HG02852 (cell line): ENCODE results near the gene FAM222A.

Source experiments
- ATAC-seq: cut with Tn5 transposase; IDR thresholded peaks from one replicate; pipeline ENCODE4 v1.9.1; 2021; ENCODE audit warnings: mild to moderate bottlenecking, moderate library complexity; ENCODE audit not compliant: unreplicated experiment

The FAM222A gene

GRCh38 chr12:109737126-109737525, 23.5 kb downstream of the FAM222A start:
- no peak for ATAC-seq

- ATAC-seq, result no peak
Measured at GRCh38 chr12:109737631-109738030, 24.0 kb downstream of the FAM222A start.

GRCh38 chr12:109738209-109738608, 24.6 kb downstream of the FAM222A start:
- ATAC-seq, result no peak

- ATAC-seq, result no peak
Measured at GRCh38 chr12:109738878-109739665, 25.4 kb downstream of the FAM222A start.

DNA sequence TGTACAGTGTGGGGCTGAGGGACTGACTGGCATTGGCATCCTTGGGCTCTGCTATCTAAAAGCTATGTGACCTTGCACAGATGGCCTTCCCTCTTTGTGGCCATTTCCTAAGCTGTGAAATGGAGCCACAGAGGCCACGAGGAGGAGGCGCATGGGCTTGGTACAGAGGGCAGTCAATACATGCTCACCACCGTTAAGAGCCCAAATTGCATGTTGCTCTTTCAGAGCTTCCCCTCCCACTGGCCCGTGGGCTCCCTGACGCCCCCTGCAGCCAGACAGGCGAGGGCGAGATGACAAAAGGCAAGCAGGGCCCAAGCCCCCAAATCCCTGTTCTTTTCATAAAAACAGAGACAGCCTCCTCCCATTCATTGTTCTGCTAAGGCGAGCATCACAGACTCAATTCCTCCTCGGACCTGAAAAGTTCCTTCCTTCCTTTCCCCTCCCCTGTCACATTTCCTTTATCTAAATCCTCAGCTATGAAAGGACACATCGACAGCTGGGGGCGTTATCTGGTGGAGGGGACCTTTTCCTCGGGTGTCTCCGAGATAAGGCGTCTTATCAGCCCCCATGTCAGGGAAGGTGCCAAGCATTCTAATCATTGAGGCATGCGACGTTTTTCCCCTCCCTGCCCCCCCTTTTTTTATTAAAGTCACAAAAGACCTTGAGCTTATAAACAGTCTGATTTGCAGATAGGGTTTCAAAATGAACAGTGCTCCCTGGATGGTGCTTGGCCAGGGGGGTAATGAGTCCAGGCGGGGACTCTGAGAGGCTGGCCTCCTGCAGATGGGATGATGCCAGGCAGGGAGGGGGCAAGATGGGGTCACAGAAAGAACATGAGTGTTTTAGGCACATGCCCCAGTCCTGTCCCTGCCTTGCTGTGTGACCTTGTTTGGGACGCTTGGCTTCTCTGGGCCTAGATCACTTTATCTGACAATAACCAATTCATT, 26.4 kb downstream of the FAM222A start:
- no peak for ATAC-seq

GRCh38 chr12:109740694-109741245, 27.1 kb downstream of the FAM222A start:
- ATAC-seq, result no peak

DNA sequence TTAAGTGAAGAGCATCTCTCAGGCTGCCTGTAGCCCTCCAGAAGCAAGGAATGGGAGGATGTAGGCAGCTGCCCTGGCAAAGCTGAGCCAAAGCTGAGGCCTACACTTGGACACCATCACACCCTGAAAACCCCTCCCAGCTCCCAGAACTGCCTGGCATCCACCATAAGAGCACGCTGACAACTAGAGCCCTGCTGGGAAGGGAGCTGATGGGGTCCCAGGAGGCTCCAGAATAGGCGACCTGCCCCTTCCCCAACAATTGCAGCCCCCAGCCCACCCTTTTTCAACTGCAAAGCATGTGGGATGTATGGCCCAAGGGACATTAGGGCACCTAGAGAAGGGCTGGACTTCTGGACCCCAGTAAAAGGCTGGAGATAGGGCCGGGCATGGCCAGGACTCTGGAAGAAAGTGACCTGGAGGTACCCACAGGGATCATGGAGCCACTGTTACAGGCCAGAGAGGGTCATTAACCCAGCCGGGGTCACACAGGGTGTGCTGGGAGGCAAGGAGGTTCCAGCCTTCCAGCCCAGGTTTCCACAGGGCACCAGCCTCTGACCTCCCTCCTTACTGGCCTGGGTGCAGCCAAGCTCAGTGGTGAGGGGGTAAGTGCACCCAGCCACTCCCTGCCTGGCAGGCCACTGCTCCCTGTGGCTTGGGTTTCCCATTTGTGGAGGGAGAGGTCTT, 27.8 kb downstream of the FAM222A start:
- no peak for ATAC-seq

DNA sequence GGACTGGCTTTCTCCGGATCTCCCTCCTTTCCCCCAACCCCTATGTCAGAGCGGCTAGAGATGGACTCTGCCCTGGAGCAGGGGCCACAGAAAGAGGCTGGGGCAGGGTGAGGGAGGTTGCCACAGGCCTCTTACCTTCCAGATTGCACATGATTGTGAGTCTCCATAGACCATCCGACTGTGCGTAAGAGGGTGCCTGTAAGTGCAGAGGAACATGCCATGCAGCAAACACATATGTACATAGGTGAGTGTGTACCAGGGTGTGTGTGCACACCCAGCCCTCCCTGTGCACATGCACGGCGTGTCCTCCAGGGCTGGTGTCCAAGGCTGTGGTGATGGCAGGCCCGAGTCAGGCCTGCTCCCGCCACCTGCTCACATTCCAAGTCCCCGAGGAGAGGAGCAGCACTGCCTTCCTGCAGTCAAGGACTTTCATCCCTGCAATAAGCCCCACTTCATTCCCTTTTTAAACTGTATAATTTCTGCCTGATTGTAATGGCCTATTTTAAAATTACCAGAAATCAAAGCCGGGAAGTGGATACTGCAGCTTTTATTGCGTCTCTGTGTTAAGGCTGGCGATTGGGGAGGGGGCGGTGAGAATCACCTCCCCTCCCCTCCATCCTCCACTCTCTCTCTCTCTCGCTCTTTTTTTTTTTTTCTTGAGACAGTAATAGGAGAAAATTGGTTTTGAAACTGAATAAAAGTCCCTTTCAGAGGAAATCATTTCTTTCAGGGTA, 28.5 kb downstream of the FAM222A start:
- no peak for ATAC-seq

DNA sequence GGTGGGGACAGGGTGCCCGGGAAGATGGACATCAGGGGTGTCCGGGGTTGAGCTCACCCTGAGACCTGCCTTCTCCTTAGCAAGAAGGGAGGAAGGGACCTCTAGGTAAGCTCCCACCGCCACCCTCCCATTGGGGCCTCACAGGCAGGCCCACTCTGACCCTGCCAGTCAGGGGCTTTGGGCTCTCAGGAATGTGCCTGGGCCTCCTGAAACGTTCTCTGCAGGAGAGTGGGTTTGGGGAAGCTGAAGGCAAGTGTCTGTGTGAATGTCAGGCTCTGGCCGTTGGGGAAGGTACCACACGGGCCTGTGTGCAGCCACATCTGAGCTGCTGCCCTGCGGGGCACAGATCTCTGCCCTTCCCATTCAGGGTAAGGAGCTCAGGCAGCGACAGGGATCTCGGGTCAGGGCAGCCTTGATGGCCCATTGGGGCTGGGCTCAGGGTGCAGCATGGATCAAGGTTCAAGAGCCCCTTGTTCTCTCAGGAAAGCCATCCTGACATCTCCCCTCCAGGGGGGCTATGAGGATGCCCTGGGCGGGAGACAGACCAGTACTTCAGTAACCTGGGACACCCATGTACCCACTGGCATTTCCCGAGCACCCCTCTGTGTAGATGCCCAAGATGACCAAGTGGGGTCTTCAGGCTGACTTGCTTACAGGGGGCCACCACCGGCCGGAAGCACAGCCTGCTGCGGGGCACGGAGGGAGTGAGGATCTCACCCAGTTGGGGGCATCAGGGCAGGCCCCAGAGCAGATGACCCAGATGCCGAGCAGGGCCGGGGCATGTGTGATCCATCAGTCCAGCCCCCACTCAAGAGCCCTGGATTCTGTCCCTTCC, 29.7 kb downstream of the FAM222A start:
- no peak for ATAC-seq

DNA sequence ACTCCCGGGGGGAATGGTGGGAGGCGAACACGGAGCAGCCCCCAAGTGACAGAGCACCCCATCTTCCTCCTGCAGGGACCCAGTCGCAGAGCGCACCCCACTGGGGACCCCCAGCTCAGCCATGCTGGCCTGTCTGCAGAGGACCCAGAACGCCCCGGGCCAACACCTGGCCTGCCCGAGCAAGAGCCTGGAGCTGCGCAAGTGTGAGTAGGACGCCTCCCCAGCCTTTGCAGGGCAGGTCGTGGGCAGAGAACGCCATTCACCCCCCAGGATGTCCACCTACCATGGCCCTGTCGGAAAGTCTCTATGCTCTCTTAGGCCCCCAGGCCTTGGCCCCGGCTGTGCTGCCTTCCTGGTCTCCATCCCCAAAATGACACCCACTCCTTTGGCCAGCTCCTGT, 30.4 kb downstream of the FAM222A start:
- no peak for ATAC-seq

GRCh38 chr12:109744986-109745942, 31.6 kb downstream of the FAM222A start:
- ATAC-seq, result no peak

DNA sequence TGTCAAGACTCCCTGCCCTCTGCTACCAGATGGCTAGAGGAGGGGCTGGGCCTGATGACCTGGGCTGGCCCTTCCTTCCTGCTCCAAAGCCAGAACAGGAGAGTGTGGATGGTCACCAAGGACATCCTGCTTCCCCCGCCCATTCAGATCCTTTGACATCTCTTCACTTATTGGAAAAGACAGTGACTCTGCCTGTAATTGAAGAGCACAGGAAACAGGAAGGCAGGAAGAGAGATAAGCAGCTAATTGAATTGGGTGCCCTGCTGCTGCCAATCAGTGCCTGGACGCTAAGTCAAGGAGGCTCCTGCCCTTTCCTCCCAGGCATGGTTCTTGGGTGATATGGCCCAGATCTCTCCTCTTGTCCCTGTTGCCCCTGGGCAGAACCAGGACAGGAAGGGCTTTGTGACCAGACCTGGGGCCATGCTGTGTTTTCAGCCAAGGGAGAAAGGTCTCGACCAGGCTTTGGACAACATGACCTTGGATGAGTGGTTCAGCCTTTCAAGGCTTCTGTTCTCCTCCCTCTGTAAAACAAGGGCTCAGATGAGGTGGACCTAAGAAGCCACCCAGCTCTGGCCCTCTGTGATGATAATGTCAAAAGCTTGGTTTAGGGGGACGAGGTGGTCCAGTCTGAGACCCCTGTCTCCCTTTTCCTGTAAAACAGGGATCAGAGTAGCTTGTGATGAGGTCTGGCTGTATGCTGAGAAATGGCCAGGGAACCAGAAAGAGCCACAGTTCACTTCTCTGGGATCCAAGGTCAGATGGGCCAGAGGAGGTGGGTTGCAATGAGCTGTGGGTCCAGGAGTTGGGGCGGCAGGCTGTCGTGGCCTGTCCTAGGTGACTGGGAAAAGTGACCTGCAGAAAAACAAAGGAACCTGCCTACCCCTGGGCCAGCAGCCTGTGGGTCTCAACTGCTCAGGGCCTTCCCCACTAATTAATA, 38.8 kb downstream of the FAM222A start:
- ATAC-seq, result no peak

DNA sequence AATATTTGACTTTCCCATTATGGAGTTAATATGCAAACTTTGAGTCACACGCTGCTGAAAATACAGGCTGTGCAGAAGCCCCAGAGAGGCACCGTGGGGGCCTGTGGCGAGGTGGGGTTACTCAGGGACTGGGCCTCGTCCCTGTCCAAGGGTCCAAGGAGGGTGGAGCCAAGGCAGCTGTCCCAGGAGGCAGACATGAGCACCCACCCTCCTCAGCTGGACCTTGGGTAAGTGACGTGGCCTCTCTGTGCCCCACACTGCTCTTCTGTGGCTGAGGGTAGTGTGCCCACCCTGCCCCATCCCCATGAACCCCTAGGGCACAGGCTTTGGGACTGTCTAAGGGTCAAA, 39.4 kb downstream of the FAM222A start:
- no peak for ATAC-seq

DNA sequence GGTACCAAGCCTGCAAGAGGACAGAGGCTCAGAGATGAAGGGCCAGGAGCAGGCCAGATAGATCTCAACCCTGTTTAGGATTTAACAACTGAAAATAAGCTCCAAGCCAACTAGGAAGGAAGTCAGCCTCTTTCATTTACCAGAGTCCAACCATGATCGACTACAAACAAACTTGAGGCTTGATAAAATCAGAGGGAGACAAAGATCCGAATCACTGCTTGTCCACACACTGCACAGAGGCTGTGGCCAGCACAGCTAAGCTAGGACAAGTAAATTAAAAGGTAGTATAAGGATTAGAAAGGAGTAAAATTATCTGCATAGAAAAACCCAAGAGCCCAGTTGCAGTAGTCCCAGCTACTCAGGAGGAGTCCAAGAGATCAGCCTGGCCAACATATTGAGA, 40.3 kb downstream of the FAM222A start:
- ATAC-seq, result no peak

GRCh38 chr12:109756457-109756856, 42.8 kb downstream of the FAM222A start:
- no peak for ATAC-seq

DNA sequence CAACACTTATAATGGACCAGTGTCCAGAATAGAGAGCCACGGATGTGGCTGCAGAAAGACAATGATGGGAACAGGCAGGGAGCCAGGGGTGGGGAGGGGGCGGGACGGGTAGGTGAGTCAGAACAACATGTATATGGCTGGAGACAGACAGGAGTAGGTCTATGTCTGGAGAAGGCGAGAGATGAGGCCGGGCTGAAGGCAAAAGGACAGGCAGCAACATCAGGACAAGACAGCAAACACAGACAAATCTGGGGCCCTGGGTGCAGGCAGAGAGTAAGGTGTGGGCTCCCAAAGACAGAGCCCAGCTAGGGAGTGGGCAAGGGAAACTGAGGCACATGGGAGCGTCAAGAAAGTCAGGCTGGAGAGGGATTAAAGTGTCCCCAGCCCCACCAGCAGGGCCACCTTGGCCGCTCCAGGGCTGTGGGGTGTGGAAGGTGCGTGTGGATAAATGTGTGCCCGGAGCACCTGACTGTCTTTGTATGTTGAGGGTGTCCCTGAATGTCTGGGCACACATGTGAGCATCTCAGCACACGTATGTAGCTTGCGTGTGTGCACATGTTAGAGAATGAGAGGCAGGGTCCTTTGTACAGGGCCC, 44.1 kb downstream of the FAM222A start:
- ATAC-seq, result no peak
